HG03378 (cell line): ENCODE data around the gene KLF12.

Experiments used
- ATAC-seq: cut with Tn5 transposase; IDR thresholded peaks from one replicate; pipeline ENCODE4 v1.9.1; 2021; ENCODE audit warnings: mild to moderate bottlenecking, moderate library complexity; ENCODE audit not compliant: unreplicated experiment

Gene KLF12

DNA sequence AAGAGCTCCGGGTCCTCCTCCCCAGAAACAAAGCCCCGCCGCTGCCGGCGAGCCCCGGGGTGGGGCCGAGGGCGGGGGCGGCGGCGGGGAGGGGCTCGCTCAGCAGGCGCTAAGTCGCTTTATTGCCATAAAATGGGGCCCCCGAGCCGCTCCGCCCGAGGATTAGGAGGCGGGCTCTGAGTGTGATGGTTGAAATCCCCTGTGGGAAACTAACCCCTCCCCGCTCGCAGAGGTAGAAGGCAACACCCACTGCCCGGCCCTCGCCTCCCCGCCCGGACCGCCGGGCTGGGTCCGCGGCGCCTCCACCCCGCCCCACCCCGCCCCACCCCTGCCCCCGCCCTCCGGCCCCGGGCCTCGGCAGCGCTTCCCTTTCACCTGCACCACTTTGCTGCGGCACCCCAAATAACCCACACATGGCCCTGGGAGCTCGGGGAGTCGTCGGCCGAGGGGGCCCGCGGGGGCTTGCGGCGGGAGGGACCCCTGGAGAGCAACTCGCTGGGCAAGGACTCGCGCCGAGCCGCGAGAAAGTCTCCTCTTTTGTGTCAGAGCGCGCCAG, at the start of gene KLF12:
TSS of gene KLF12 (minus strand) at position 184 of the 556 bp plus-strand sequence.
- ATAC-seq, result peak; percentile 68

DNA sequence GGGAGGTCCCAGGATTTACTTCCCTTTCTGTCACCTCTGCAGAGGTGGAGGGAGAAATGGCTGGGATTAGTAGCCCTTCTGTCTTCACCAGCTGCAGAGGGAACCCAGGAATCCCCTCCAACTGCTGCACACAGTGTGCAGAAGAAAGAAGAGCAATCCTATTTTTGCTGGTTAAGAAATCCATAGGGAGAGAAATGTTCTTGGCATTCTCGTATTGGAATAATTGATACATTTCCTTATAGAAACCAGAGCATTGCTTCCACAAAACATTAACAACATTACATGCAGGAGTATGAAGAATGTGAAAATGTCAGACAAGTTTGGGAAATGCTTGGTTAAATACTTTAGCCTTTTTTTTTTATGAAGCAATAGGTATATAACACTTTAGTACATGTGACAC, 48.3 kb upstream of the KLF12 start:
- ATAC-seq, result no peak

DNA sequence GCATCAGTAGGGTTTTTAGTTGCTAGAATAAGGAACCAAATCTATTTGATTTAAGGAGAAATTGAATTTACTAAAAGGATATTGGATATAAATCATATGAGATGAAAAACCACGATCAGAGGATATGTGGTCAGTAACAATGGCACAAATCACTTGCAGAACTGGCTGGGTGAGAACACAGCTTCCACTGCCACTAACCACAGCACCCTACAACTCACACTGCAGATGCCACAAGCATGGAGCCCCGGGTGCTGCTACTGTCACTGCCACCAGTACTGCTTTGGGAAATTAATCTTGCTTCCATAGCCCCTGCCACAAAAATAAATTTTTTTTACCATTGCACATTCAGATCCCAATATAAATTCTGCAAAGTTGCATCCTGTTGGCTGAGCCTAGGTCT, 40.6 kb upstream of the KLF12 start:
- ATAC-seq, result no peak

DNA sequence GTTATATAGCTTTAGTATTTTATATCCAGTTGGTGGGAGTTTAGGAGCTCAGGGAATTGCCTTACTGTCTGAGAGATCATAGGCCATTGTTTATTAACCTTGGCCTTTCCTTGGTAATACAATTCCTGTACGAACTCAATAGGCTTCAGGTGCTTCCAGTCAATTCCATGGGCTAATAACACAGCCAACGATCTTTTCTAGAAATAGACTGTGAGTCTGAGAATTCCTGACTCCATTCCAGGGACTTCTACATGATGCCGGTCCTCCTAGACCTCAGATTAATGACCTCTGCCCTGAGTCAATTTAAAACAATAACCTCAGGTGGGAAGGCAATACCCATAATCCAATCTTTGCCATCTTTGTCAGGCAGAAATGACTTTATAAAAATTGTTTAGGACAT, 39.6 kb upstream of the KLF12 start:
- ATAC-seq, result no peak

DNA sequence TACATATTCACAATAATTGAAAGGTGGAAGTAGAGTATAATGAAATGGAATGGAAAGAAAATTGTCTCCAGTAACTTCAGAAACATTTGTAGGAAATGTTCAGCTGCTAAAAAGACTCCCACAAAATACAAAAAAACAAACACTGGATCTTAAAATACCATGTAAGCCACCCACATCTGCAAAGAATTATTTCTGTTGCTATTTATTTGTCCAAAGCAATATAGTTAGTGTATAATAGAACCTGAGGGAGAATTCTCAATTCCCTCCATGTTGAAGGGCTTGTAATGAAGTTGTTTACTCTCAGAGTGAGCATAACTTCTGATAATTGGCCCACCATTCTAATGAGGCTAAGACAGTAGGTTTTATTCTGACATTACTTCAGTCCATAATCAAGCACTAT, 37.4 kb upstream of the KLF12 start:
- ATAC-seq, result no peak

DNA sequence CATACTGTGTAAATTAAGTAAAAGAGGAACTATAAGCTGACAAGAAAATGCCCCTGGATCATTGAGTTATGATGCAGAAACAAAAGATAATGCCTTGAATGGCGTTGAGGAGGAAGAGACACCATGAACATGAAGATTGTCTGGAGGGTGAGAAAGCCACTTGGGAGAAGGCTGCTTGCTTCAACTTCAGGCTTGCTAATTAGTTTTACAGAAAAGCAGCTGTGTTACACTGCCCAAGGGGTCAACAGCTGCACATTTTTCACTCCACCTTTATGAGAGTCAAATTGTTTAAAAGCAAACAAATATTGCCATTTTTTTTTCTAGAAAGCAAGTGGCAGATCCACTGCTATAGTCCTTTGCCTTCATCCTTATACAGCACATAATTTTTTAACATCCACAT, 35.5 kb upstream of the KLF12 start:
- no peak for ATAC-seq

DNA sequence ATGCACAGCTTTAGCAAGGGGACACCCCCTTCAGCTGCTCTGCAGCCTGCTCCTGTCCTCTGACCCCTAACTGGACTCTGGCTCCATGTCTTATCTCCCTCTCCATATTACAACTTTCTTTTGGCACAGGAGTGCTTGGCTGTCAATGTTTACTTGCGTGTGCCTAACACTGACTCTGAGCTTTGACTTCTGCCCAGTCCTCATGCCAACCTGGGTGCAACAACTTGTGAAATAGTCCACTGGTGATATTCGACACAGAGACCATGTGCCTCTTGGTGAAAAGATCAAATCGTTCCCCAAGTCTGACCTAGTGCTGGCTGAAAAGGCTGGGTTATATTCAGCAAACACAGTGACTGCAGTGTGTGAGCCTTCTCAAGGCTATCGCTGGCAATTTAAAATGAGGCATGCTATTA, 34.1 kb upstream of the KLF12 start:
- ATAC-seq, result no peak

DNA sequence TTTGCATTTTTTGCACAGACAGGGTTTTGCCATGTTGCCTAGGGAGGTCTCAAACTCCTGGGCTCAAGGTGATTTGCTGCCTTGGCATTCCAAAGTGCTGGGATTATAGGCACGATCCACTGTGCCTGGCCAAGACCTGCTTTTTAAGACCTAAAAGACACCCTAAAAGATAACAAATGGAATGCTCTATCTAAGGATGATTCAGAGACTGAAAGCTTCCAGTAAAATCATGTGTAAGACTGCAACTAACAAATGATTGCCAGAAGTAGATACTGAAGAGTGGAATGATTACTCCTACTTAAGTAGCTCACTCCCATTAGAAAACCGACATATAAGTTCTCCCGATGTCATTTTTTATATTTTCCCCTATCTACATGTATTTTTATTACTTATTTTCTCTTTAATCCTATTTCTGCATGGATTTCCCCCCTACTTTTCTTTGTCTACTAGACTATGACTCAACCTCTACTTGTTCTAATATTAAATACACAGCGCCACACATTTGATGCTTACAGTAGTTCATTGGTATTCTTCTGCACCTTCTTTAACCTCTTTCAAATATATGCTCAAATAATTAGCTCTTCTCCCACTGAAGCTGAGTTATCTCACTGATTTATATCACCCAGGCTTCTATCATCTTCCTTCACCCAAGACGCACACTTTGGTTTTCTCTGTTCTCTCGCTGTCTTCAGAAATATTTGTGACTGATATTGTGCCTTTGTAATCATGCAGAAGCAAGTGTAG, 32.2 kb upstream of the KLF12 start:
- no peak for ATAC-seq

DNA sequence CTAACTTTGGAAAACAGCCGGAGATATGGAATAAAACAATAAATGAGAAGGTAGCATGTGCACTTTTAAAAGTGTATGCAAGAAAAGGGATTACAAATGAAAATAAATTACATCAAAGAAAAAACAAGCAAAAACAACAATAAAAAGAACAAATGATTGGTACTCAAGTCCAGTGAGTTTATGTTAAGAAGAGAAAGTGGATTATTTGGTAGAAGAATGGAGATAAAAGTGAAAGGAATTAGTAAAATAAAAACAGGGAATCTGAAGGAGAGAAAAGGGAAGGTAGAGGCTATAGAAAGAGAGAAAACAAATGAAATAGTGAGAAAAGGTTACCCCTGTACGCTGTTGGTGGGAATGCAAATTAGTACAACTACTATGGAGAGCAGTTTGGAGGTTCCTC, 28.6 kb upstream of the KLF12 start:
- no peak for ATAC-seq

DNA sequence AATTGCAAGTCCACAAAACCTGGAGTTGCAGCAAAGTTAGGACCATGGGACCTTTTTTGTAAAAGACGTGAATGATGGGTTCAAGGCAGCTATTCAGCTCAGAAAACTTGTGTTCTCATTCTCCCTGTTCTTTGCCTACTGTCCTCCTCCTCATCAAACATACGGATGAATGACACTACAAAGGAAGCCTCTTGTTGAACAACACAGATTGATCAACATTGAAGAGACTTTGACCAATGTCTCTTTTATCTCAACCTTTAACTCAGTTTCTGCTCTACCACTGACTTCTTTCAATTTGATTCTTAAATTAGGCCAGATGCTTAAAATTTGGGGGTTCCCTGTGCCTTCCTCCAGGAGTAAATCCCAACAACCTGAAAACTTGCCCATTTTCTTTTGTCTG, 27.9 kb upstream of the KLF12 start:
- no peak for ATAC-seq

DNA sequence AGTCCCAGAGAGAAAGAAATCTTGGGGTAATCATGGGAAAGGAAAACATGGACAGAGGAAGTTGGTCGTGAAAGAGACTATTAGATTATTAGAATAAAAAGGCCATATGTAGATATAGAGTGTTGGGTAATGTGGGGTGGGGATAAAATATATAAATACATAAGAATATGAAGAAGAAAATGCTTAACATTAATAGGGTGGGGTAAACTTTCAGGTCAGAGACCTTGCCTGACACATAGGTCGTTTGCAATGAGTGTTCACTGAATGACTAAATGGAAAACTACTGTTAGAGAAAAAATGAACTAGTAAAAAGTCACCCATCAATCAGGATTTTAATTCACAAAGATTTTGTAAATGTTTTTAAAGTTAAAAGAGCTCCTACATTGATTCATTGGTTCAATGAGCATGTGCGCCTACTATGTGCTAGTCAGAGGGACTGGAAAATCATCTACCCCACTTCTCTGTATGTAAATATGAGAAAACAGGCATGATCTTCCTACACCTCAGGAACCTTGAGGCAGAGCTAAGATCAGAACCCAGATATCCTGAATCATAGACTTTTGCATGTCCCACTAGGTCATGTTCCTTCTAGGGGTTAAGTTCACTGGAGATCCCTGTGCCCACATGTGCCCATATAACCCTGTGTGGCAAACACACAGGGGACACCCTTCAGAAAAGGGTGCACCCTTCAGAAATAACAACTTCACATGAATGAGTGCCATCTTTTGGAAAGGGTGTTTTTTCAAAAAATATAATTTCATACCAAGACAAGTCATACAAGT, 24.6 kb upstream of the KLF12 start:
- no peak for ATAC-seq

DNA sequence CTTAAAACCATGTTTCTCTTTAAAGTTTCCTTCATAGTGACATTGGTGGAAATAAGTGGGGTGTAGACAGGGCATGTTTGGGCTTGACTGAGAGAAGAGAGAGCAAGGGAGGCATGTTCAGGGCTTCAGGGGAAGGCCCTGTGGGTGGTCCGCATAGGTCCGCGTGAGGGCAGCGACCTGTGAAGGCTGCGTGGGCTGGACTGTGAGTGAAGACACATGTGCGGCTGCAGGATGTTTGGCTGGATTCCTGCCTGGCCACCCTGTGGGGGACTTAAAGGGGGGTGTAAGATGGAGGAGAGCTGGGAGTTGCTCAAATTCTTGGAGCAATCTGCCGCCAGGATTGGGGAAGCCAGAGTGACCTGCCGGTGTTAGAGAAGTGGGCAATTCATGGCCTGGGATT, 23.8 kb upstream of the KLF12 start:
- ATAC-seq, result no peak

DNA sequence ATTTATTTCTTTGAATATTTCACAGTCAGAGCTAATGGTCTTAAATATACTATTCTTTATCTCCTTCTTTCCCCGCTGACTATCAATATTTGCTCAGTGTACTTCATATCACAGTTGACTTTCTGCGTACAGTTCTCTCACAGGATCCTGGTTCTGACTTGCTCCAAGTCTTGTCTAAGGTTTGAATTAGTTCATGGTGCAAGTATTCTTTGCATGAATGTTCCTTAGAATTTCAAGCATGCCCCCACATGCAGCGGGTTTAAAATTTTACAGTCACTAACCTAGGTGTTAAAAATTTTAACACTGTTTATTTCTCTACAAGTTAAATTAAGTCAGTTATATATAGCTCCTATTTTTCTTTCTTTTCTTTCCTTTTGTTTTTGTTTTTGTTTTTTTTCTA, 20.8 kb upstream of the KLF12 start:
- ATAC-seq, result no peak

DNA sequence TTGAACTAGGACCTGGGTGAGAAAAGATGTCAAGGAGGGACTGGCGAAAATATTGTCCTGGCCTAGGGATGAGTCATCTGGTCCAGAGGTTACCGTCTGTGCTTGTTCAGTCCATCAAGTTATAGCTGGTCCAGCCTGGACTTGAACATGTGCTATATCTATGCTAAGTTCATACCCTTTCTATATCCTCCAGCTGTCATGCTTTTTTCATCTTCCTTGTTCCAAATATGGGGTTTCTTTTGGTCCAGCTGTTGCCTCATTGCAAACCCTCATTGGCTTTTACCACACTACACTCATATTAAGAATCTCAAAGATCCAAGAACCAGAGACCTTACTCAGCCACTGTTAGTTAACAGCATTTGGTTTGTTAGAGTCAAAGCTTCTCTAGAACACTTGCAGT, 19.1 kb upstream of the KLF12 start:
- no peak for ATAC-seq

DNA sequence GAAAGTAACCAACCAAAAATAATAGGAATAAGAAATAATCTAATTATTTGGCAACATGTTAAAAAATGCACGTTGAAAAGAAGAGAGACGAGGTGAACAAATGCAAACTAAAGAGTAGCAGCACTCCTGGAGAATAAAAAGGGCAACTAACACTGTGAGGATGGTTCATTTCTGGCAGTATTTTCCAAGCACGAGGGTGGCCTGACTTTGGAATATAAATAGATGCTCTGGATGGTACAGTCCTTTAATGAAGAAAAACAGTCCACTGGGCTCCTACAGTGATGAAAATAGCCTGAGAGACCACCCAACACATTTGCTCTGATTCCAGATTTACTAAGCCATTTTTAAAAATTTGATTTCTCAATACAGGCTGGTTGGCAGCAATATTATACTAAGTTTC, 17.7 kb upstream of the KLF12 start:
- ATAC-seq, result no peak

DNA sequence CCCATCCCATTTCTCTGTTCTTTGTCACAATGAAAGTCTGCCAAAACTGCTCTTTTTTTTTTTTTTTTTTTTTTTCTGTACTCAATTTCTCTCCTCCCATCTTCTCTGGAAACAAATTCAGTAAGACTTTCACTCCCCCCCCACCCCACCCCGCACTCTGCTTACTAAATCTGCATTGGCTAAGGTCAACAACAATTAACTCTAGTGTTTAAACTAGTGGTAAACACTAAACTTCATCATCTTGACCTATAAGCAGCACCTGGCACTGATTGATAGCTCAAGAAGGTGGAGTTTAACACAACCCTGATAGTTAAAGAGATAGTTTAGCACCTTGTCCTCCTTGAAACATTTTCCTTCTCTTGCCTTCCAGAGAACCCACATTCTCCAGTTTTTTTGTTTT, 14.1 kb upstream of the KLF12 start:
- no peak for ATAC-seq

DNA sequence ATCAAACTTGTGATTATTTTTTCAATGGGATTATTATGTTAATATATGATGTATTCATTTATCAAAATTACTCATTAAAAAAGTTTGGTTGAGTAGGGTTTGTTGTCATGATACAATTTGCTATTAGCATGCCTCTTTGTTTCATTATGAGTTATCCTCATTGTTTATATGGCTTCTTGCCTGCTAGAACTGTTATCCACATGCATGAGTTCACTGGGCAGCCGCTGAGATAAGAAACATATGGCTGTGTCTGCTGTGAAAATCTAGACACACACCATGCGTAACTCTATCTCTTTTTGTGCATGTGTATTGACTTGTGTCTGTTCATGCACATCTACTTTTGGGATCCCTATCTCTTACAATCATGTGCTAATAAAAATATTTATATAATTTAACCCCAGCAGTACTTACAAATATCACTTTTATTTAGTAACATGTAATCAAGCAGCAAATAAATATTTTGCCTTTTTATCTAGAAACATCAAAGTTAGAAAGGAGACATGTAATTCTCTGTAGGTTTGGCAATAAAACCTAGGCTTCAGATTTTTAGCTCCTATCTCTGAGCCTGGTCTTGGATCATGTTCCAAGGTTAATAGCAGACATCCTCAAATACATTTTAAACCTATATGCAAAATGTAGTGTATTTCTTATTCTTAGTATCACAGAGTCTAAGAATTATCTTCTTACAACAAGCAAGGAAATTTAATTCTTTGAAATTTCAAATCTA, 11.2 kb upstream of the KLF12 start:
- no peak for ATAC-seq

DNA sequence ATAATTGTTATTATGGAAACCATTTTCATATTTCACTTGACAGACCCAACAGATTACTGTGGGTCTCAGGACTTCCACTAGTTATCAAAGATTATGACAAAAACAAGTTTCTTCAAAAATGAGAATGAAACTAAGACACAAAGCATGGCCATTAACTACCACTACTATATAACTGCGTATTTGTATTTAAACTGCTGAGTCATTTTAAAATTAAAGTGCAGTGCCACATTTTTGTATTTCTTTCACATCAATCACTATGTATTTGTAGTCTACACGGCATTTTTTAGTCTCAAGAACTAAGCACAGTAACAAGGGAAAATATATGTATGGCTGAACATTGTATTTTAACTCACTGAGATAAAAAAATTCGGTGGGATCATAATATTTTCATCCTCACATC, 10.1 kb upstream of the KLF12 start:
- no peak for ATAC-seq

DNA sequence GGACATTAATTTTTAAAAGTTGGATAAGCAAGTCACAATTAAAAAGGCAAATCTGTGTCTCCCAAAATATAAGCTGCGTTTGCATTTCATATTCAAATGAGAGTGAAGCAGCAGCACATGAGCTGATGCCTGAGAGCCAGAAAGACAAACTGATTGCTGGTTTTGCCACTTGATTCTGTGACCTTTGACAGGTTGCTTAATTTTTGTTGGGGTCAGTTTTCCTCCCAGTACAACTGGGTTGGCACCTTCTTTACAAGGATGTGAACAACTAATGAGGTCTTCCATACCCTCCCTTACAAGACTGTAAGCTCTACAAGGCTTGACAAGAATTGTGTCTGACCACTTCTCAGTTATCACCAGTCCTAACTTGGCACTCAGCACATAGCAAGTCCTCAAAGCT, 8.1 kb upstream of the KLF12 start:
- no peak for ATAC-seq

DNA sequence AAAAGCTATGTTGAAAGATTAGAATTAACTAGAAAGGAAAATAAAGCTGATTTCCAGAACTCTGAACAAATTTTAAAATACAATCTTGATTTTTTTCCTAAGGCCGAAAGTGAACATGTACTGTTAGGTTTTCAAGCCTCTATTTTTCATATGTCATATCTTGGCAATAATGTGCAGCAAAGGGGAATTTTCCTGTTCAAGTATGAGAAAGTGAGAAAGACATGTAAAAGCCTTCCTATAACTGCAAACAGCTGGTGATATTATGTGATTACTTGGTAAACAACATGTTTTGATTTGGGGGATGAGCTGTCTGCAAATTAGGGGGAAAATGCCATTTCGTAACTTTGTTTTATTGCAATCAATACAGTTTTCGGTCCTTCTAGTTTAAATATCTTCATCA, 4.0 kb upstream of the KLF12 start:
- no peak for ATAC-seq

DNA sequence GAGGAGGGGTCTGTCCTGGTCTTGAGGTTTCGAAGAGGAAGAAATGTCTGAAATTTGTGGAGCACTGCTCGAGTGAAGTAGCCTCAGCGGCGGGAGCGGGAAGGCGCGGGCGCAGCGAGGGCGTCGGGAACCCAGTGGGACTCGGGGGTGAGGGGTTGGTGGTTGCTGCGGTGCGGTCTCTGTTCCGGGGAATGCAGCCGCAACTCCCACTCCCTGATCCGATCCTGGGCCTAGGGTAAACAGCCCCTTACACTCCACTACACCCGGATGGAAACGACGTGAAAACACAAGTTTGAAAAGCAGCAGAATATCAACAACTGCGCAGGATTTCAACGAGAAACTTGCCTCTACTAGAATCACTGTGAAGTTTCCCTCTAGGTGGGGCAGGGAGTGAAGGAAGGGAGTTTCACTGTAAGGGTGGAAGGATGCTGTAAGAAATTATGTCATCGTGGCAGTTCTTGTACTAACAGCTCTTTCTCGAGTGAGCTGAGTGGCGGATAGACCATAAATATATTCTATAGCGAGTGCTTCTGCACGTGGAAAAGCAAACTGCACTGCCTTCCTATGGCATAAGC, 2.0 kb upstream of the KLF12 start:
- ATAC-seq, result no peak
